NOMO-1 (cell line): ENCODE measurements around the gene COQ8A.
A peak's percentile ranks its signal among the peaks of the same experiment; 100 is the strongest.
"Not testable (repeated sequence)": the region's sequence is repeated elsewhere in the genome, so short reads cannot be mapped to it uniquely, and the experiment has no call there.

ENCODE experiments used
- DNase-seq, 2 experiments: peaks; one replicate each; lab custom pipeline; 2025; ENCODE audit not compliant: unreplicated experiment in 2 of 2; lab: John Stamatoyannopoulos, UW

The COQ8A gene

GRCh38 chr1:226921504-226921903, 18.6 kb upstream of the COQ8A start:
- no peak for DNase-seq

GRCh38 chr1:226929260-226930111, 10.6 kb upstream of the COQ8A start:
- DNase-seq = not testable (repeated sequence)

DNA sequence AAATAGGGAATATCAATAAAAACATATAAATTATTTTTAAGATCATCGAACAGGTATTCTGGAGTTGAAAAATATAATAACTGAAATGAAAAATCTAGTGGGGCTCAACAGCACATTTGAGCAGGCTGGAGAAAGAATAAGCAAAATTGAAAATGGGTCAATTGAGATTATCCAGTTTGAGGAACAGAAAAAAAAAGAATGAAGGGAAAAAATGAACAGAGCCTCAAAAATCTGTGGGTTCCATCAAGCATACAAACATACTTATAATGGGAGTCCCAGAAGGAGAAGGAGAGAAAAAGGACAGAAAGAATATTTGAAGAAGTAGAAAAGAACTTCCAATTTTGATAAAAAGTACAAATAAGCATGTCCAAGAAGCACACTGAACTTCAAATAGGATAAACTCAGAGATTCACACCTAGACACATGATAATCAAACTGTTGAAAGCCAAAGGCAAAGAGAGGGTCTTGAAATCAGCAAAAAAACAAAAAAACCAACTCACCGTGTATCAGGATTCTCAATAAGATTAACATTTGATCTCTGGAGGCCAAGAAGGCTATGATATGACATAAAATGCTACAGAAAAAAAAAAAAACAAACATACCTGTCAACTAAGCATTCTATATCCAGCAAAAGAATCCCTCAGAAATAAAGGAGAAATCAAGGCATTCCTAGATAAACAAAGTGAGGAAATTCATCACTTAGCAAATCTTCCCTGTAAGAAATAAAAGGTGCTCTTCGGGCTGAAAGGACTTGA, 5.4 kb upstream of the COQ8A start:
- no peak for DNase-seq

DNA sequence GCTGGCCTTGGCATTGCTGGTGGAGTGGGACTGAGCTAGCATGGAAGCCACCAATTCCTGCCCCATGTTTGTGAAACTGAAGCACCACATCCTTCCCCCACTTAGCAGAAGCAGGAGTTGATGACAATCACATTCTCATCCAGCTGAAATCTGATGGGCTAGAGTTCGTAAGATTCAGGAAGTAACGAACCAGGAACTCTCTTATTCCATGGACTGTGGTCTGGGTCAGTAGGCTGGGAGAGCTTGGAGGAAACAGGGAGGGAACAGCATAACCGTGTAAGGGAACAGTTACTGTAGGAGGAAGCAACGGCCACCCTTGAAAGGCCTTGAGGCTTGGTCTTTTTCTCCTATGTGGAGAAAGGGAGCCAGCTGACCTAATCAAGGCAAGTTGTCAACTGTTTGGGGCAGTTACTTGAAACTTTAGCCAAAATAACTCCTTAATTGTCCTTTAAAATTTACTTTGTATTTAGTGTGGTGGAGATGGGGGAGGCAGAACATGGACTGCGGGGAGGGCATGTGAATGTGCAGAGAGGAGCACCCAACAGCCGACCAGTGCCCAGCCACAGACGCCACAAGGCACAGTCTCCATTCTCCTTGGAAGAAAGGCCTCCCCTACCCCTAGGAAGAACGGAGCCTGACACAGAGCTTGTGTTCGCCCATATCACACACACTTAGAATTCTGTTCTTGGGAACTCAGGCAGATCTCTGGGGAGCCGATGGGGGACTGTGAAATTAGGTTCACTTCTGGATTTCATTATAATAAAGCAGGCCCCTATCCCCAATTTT, 2.0 kb upstream of the COQ8A start:
- DNase-seq = peak in 1 of 2 experiments; percentile 25

DNA sequence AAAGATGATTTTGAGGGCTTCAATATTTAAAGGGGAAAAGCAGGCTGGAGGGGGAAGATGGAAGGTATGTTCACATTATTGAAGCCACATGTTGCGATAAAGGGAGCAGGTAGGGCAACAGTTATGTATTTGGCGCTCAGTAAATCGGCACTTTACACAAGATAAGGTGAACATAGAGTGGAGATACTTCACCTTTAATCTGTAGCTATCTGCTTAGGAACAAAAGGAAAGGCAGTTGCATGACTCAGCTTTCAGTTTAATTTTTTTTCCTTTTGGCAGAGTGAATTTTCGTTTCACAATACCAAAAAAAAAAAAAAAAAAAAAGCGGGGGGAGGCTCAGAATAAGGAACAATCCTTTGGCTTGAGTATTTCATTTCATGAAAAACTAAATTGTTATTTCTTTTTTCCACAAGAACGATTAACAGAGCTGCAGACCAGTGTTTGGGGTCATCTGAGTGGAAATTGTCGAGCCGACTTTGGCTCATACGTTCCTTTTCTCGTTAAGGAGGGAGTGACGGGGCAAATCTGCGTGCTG, 1.1 kb upstream of the COQ8A start:
- peak; percentile 54 to 69 for DNase-seq

DNA sequence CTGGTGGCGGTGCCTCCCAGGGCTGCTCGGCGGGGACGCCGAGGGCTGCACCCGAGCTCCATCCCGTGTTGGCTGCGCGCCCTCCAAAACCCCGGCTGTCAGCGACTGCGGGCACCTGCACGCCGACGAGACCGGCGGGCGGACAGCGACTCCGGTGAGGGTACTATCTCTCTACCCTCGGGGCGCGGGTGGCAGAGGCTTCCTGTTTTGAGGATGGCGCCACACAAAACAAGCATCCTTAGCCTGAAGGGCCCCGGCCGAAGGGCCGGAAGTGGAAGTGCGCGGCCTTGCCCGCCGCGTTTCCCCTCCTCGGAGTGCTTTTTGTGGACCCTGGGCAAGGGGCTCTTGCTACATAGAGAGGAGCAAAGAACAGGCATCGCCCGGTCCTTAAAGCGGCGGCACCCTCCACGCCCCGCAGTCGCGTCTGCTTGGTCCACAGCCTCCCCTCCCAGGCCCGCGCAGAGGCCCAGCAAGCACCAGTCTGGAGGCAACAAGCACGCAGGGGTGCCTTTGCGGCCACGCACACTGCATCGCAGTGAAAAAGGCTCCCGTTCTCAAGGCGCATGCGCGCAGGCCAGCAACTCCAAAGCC, 561 bp upstream of the COQ8A start:
- peak; percentile 62 to 72 for DNase-seq

DNA sequence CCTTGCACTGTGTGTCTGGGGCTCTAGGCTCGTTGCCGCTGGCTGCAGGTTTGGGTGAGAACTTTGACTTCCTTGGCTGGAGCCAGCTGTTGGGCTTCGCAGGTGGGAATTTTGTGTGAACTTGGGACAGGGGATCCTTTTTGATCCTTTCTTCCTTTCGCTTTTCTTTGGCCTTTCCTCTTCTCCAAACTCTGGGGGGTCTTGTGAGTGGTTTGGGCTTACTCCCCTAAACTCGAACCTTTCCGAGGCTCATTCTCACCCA, 643 bp downstream of the COQ8A start:
- no peak for DNase-seq

DNA sequence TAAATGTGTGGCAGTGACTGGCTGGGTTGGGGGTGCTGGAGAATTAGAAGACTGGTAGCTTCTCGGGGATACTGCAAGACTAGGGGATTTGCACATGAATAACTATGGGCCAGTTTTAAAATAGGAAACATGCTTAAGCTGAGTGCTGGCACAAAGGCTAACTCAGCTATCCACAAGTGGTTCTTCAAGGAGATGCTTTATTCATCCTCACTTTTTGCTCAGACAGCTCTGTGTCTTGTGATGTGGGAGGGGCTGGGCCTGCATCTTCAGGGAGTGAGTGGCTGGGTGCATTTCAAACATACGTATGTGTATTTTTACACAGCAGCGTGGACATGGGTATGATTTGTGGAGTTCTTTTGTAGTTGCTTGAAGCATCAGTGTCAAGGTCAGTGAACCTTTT, 2.3 kb downstream of the COQ8A start:
- no peak for DNase-seq

DNA sequence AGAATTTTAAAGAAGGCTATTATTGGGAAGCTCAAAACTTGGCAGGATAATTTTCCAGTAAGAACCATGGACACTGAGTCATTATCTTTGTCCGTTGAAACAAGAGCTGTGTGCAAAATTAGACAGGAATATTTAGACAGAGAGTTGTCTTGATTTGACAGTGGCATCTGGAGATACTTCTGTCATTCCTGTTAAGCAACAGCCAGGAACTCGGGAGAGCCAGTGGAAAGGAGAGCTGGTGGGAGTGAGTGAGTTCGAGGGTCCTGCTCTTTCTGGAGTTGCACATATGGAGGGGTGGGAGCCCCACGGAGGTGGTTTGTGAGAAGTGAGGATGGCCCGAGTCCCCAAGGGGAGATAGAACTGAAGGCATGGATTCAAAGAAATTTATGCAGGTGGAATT, 3.1 kb downstream of the COQ8A start:
- no peak for DNase-seq

- no peak for DNase-seq
Measured at GRCh38 chr1:226943927-226944326, 3.8 kb downstream of the COQ8A start.

DNA sequence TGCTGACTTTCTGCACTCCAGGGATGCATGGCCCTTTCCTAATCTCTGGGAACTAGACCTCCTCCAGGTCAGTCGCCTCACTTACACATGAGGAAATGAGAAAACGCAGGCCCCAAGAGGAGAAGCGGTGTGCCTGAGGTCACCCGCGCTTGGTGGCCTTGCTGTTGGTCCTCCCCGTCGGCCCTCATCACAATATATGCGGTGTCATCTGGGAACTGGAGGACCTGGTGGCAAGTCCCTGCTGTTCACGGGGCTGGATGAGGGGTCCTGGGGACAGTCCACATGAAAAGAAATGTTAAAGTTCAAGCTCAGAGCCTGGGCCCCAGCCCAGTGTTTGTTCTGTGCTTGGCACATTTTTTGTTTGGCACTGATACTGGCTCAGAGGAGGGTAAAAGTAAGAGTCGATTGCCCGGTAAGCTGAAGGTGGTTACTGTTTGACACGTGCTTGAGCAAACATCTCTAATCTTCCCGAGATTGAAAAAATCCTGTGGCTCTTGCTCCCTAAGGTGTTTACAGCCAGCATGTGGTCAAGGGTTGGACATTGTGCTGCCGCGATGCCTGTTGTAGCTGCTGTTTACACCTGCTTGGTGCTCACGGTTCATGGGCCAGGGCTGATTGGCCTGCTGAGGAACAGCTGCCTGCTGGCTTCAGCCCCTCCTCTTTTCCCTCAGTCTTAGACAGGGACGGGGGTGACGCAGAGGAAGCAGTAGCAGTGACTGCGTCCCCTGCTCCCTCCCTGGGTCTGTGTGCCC, 5.2 kb downstream of the COQ8A start:
- DNase-seq = no peak

GRCh38 chr1:226945858-226946245, 5.8 kb downstream of the COQ8A start:
- no peak for DNase-seq

DNA sequence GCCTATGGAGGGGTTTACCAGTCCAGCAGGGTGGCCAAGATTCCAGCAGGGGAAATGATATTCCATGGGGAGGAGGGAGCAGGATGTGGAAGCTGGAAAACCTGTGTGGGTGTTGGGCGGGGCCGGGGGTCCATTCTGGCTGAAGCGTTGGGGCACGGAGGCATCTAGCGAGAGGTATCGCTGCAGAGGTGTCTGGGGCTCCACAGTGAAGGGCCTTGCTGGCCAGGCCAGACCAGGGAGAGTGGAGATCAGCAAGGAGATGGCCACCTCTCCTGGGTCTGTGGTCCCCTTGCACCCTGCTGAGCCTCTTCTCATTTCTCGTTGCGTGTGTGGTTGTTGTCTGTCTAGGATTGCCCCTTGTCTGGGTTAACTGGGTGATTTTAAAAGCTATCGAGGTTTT, 6.2 kb downstream of the COQ8A start:
- no peak for DNase-seq

DNA sequence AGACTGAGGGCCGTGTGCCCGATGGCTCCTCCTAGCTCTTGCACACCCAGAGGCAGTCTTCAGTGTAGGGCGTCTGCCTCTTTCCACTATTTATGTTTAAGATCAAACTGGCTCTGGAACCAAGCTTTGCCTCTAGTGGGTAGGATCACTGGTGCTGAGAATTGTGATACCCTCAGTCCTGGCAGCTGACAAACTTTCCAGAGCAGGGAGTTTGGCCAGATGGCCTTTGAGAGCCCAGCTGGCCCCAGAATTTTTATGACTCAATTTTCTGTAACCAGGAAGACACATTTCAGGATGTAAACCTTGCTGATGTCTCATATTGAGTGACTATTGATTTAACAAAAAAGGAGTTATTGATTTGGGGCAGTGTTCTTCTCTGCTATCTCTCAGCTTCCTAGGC, 6.7 kb downstream of the COQ8A start:
- no peak for DNase-seq

DNA sequence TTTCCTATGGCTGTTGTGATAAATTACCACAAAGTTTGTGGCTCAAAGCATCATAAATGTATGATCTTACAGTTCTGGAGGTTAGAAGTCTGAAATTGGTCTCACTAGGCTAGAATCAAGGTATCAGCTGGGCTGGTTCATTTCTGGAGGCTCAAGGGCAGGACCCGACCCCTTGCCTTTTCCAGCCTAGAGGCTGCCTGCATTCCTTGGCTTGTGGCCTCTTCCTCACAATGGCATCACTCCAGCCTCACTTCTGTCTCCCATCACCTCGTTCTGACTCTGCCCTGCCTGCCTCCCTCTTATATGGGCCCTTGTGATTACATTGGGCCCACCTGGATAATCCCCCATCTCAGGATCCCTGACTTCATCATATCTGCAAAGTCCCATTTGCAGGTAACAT, 8.0 kb downstream of the COQ8A start:
- no peak for DNase-seq

DNA sequence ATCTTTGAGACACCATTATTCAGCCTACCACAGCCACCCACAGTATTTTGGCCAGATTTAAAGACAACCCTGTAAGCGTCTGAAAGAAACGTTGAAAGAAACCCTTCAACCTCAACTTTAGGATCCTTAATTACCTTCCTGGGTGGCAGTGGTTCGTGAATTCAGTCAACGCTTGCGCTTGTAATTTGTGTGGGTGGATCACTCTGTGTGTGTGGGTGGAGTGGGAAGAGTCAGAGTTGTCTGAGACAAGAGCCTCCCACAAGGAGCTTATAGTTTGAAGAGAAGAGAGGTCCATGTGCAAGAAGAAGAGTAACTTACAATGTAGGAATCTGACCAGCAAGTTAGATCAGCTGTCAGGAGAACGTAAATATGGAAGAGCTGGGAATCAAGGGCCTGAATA, 8.4 kb downstream of the COQ8A start:
- no peak for DNase-seq

- DNase-seq = no peak
Measured at GRCh38 chr1:226948996-226949395, 8.9 kb downstream of the COQ8A start.

GRCh38 chr1:226949401-226949800, 9.3 kb downstream of the COQ8A start:
- DNase-seq = no peak

GRCh38 chr1:226950316-226950715, 10.2 kb downstream of the COQ8A start:
- DNase-seq = no peak

- no peak for DNase-seq
Measured at GRCh38 chr1:226950871-226951270, 10.8 kb downstream of the COQ8A start.
